HG02763 (cell line): Measurements from ENCODE around the gene GOLGA8S.
"Not testable (repeated sequence)": the region's sequence is repeated elsewhere in the genome, so short reads cannot be mapped to it uniquely, and the experiment has no call there.

Experiments
- ATAC-seq: cut with Tn5 transposase; IDR thresholded peaks from one replicate; pipeline ENCODE4 v1.9.1; 2021; ENCODE audit warnings: mild to moderate bottlenecking, moderate library complexity; ENCODE audit not compliant: unreplicated experiment

Gene GOLGA8S, protein sequence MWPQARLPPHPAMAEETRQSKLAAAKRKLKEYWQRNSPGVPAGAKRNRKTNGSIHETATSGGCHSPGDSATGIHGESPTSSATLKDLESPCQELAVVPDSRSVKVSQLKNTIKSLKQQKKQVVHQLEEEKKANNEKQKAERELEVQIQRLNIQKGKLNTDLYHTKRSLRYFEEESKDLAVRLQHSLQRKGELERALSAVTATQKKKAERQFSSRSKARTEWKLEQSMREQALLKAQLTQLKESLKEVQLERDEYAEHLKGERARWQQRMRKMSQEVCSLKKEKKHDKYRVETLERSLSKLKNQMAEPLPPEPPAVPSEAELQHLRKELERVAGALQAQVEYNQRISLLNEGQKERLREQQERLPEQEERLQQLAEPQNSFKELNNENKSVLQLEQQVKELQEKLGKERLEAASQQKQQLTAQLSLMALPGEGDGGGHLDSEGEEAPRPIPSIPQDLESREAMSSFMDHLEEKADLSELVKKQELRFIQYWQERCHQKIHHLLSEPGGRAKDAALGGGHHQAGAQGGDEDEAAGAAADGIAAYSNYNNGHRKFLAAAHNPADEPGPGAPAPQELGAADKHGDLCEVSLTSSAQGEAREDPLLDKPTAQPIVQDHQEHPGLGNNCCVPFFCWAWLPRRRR

DNA sequence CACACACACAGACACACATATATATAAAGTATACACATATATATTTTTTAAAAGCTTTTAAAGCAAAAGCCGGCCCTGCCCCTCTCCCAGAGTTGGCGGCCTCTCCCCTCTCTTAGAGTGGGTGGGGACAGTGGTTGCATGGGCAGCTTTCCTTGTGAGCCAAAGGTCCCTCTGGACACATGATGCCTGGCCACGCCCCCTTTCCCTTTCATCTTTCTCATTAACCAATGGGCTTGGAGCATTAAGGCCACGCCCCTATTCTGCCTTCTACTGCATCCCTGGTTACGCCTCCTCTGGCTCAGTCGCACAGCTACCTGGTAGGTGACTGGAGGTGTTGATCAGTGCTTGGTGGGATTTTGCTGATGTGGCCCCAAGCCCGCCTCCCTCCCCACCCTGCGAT lies at the start of gene GOLGA8S:
GOLGA8S (plus strand) TSS at position 301 of the 400 bp plus-strand sequence; CDS start at position 363, 62 bp downstream.
- not testable (repeated sequence) for ATAC-seq

DNA sequence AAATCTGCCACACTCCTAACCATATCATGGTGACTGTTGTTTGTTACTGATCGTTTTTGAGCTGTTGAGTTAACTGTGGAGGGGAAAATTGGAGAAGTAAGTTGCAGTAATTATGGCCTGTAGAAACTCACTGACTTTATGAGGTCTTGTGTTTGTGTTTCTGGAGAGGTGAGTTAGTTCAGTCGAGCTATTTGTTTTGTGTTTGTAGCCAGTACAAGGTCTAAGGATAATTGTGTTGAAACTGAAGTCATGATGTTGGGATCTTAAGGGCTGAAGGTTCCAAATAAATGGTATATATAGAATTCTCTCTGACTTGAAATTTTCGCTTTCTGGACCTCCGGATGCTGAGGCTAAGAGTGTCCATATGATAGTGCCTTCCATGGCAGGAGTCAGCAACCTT lies 49.7 kb upstream of the GOLGA8S start:
- not testable (repeated sequence) for ATAC-seq

DNA sequence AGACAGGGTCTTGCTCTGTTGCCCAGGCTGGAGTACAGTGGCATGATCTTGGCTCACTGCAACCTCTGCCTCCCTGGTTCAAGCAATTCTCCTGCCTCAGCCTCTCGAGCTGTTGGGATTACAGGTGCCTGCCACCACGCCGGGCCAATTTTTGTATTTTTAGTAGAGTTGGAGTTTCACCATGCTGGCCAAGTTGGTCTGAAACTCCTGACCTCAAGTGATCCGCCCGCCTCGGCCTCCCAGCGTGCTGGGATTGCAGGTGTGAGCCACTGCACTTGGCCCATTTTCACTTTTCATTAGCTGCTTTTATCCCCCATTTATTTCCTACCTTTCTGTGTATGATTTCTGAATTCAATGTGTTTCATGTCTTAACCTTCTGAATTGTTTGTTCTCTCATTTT lies 48.6 kb upstream of the GOLGA8S start:
- not testable (repeated sequence) for ATAC-seq

DNA sequence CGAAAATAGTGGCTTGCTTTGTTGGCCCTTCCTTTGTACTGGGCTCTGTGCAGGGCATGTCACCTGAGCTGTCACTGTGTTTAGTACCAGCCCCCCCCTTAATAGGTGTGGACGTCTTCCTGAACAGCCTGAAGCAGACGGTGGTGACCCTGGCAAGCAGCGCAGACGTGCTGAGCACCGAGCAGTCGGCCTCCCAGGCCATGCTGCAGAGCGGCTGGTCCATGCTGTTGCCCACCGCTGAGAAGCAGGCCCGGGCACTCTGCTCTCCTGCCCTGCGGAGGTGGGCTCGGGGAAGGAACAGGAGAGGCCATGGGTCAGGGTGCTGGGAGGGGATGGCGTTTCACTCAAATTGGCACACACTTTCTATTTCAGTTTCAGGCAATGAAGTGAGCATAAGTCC lies 43.3 kb upstream of the GOLGA8S start:
- ATAC-seq = not testable (repeated sequence)

DNA sequence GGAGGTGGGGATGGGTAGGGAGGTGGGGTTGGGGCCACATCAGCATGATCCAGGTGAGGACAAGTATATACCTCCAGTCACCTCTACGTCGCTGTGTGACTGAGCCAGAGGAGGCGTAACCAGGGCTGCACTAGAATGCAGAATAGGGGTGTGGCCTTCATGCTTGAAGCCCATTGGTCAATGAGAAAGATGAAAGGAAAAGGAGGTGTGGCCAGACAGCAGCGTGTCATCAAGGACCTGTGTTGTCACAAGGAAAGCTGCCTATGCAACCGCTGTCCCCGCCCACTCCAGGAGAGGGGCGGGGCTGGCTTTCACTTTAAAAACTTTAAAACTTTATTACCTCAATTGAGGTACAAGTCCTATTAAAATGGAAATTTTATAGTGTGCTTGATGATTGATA lies 20.5 kb upstream of the GOLGA8S start, which contains the start of gene GOLGA6L26:
GOLGA6L26 (minus strand) TSS at position 101 of the 400 bp plus-strand sequence; CDS start at position 40, 61 bp downstream.
- not testable (repeated sequence) for ATAC-seq

DNA sequence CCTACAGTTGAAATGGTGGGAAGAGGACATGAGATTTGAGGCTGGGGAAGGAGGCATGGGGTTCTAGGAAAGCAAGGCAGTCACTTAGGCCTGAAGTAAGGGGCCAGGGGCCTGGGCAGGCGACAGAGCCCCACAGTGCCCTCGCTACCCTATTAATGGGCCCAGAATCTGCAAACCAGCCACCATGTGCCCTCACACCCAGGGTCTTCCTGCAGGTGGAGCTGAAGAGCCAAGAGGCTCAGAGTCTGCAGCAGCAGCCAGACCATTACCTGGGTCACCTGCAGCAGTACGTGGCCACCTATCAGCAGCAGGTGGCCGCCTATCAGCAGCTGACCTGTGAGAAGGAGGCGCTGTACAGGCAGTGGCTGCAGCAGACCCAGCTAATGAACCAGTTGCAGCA lies 8.1 kb downstream of the GOLGA8S start:
- not testable (repeated sequence) for ATAC-seq

DNA sequence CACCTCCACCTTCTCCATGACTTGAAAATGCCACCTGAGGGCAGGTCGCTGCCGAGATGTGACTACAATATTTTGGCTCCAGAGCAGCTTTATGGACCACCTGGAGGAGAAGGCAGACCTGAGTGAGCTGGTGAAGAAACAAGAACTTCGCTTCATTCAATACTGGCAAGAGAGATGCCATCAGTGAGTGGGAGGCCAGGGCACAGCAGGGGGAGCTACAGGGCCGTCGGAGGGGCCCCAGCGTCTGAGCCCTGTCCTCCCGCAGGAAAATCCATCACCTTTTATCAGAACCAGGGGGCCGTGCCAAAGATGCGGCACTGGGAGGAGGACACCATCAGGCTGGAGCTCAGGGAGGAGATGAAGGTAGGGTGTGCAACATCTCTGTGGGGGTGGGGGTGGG lies 9.7 kb downstream of the GOLGA8S start:
- not testable (repeated sequence) for ATAC-seq

DNA sequence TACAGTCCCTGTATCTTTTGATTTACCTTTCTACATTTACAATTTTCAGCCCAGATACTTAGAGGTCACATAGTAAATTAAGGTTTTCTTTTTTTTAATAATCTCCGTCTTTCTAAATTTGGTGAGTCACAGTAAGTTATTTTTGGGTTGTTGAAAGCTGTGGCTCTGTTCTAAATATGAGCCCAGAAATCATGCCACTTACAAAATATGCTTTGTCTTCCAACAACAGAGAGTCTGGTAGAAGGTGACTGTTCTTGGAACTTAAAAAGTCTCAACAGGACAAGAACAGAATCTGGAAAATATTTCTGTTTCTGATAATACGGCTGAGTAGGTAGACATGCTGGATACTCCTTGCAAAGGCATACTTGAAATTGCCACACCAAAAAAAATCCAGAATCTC lies 16.0 kb downstream of the GOLGA8S start:
- ATAC-seq = no peak

DNA sequence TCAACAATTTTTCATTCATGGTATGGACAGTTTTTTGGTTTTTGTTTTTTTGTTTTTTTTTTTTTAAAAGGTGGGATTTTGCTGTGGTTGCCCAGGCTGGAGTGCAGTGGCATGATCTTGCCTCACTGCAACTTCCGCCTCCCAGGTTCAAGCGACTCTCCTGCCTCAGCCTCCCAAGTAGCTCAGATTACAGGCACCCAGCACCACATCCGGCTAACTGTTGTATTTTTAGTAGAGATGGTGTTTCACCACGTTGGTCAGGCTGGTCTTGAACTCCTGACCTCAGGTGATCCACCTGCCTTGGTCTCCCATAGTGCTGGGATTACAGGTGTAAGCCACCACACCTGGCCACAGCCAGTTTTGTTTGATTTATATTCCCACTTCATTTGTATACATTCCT lies 16.6 kb downstream of the GOLGA8S start:
- ATAC-seq = not testable (repeated sequence)

DNA sequence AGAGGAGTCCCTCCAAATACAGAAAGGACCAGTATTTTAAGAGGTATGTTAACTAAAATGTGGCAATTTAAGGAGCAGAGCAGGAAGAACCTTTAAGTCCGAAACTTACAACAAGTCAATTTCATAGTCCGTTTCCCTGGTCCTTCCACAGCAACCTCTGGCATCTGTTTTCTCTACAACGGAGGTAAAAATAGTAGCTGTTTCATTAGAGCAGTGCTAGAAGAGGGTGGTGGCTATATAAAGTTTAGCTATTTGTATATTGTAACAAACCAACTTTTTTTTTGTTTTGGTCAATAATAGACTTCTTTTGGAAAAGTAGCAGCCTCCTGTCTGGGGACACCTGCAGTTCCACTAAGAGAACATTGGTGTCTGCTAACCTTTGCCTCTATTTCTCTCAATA lies 17.3 kb downstream of the GOLGA8S start:
- ATAC-seq = not testable (repeated sequence)

DNA sequence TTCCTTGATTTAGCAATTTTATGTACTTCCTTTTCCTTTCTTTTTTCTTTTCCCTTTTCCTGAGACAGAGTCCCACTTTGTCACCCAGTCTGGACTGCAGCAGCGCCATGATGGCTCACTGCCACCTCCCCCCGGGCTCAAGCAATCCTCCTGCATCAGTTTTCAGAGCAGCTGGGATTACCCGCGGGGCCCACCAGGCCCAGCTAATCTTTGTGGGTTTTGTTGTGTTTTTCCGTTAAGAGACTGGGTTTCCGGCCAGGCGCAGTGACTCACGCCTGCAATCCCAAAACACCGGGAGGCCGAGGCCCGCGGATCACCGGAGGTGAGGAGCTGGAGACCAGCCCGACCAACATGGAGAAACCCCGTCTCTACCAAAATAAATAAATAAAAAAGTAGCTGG lies 17.7 kb downstream of the GOLGA8S start:
- ATAC-seq = no peak

DNA sequence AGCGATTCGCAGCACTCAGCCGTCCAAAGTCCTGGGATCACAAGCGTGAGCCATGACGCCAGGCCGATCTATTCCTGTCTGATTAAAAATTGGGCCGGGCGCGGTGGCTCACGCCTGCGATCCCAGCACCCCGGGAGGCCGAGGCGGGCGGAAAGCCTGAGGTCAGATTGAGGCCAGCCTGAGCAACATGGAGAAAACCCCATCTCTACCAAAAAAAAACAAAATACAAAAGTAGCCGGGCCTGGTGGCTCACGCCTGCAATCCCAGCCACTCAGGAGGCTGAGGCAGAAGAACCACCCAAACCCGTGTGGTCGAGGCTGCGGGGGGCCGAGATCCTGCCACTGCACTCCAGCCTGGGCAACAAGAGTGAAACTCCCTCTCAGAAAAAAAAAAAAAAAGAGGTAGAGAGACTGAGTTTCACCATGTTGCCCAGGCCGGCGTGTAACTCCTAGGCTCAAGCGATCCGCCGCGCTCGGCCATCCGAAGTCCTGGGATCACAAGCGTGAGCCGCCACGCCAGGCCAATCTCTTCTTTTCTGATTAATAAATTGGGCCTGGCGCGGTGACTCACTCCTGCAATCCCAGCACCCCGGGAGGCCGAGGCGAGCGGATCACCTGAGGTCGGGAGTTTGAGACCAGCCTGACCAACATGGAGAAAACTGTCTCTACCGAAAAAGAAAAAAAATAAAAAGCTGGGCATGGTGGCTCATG lies 18.5 kb downstream of the GOLGA8S start:
- ATAC-seq = not testable (repeated sequence)

DNA sequence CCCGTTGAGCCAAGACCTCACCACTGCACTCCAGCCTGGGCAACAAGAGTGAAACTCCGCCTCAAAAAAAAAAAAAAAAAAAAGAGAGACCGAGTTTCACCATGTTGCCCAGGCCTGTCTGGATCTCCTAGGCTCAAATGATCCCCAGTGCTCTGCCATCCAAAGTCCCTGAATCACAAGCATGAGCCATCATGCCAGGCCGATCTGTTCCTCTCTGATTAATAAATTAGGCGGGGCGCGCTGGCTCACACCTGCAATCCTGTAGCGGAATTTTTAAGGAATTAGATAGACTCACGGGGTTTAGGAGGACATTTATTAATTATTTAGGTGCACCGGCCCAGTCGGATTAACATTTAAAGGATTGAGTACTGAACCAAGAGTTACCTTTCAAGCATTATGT lies 19.7 kb downstream of the GOLGA8S start:
- not testable (repeated sequence) for ATAC-seq

DNA sequence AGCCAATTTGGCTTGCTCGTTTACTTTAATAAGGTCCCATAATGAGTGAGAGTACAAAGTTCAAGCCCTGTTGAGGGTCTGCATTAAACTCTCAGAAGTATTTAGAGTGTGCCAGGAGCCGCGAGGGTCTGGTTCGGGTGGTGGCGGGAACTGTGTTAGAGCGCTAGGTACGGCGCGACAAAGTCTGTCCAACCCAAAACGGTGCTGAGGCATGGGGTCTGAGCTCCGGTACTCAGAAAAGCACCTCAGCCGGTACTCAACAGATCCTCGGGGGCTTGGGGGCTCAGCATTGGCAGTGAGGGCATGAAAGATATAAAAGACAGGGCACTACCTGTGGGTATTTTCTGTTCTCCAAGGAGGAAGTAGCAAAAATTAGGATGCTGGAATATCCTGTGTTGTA lies 24.4 kb downstream of the GOLGA8S start:
- ATAC-seq = not testable (repeated sequence)

DNA sequence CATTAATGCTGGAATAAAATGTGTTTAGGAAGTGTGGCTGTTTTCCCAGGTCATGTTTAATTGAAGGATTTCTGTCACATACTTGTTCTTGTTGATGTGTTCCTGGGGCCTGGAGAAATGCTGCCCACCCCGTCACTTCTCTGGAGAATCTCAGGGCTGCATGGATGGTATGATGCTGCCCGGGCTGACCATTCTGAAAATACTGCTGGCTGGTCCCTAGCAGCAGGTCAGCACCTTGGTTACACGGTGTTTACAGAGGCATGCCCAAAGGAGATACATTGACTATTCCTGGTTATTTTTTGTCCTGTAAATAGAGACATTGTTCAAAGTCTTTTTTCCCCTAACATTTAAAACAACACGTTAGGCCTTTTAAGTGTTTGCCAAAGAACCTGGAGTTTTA lies 26.2 kb downstream of the GOLGA8S start:
- not testable (repeated sequence) for ATAC-seq

DNA sequence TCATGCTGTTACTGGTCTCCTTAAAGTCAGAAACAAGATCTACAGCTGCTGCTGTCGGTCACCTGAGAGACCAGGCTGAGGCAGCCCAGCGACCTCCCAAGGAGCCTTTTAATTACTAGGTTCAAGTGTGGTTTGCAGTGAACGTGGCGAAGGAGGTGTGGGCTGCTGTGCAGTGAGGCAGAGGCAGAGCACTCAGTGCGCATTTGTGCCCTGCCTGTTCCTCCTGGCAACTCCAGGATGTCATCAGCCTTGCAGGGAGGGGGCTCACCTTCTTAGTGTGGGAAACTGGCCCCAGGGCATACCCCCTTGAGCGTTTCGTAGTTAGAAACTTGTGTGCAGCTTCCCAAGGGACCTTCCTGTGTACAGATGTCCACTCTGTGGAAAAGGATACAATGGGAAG lies 26.6 kb downstream of the GOLGA8S start:
- not testable (repeated sequence) for ATAC-seq

DNA sequence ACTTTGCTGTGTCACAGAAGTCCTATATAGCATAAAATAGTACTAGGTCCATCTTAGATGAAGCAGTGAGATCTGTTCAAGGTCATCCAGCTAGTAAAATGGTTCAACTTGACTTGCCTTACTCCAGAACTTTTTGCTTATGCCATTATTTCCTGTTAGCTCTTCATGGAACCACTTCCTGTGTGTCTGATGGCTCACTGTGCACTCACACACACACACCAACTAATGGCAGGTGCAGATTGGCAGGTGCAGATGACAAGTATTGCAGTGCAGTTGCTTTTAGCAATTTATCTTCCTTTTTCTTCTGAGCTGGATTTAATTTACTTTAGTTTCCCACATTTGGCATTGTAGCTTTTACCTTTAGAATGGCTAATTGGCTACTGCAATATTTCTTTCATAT lies 29.8 kb downstream of the GOLGA8S start:
- no peak for ATAC-seq

DNA sequence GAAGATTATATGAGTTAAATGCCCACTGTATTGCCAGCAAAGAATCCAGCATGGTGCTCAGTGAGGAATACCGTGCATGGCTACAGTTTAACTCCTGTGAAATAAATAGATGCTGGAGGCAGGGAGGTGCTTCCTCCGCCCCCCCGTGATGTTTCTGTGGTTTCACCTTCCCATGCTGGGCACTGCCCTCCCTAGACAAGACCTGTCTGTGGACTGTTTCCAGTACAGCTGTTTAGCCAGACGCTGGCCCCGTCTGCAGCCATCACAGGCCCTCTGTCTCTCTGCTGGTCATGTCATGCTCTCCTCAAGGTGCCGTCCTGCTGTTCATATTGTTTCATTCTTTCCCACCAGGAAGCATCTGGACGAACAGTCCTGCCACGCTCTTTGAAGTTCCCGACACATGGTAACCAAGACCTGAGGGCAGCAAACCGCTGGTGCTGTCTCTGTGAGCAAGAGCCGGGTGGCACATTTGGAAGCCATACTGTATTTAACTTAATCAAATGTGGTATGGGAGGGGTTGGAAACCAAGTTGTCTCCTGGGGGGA lies 31.4 kb downstream of the GOLGA8S start:
- no peak for ATAC-seq

DNA sequence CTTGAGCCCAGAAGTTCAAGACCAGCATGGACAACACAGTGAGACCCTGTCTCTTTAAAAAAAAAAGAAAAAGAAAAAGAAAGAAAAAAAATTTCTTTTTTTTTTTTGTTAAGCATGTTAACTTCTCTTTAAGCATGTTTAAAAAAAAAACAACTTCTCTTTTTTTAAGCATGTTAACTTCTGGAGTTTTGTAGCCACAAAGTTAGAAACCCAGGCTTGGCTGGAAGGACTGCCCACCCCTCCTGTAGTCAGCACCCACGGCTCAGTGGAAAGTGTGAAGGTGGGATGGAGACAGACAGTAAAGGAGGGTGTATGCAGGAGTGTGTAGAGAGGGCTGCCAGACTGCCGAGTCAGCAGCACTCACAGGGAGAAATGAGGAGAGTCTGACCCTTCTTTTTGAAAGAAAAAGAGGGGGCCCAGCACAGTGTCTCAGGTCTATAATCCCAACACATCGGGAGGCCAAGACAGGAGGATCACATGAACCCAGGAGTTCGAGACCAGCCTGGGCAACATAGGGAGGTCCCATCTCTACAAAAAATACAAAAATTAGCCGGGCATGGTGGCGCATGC lies 33.2 kb downstream of the GOLGA8S start:
- ATAC-seq = no peak

DNA sequence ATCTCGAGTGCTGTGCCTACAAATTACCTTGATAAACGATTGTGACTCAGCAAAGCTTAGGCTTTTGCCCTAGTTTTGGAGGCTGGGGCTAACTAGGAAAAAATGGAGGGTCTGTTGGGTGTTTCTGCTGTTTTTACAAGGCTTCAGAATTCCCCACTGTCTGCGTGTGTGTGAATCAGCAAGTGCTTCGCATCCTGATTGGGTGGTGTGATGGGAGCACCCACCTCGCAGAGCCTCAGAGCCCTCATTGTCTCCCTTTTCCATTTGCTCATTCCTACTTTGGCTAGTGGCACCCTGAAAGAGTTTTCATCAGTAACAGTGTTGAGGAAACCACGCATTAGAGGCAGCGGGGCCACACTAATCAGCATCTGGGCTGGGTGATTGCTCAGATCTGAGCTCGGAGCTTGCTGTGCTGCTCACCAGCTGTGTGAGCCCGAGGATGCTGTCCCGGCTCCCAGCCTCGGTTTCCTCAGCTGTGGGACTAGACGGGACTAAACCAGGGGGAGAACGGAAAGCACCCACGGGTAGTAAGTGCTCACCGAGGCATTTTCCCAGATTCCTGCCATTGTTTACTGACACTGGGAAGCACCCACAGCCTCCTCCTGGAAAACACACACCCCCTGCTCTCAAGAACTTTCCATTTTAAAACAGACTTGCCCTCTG lies 40.6 kb downstream of the GOLGA8S start:
- ATAC-seq = no peak
